MCF 10A (cell line): Measurements from ENCODE around the gene ZBTB45. TPM values are rescaled to one million over a fixed set of nuclear protein-coding genes. Genes with fewer than 3 reads are reported as not detected.
A peak's percentile ranks its signal among the peaks of the same experiment; 100 is the strongest.

Source experiments
- BruUV-seq: library from RNA; stranded (reverse); fragments of 400-500 nt; replicated peaks from 2 replicates; lab custom pipeline; 2021; lab: Mats Ljungman, UMichigan
- CTCF ChIA-PET: fragments of 300-600 bp; sonication (Branson Sonifier 250); formaldehyde crosslinking; extraction: SDS; loops from one replicate; lab custom pipeline; 2021; ENCODE audit warnings: antibody characterized with exemption, inconsistent platforms; lab: Yijun Ruan, JAX
- POLR2A ChIA-PET: fragments of 300-600, 350-650 bp; sonication (Branson Sonifier 250); formaldehyde crosslinking; extraction: SDS; loops from one replicate; lab custom pipeline; 2020; ENCODE audit warnings: antibody characterized with exemption, inconsistent platforms; lab: Yijun Ruan, JAX
- DNase-seq: peaks from one replicate; pipeline ENCODE4 v3.0.0-alpha.2; 2018; ENCODE audit not compliant: unreplicated experiment
- H3K27ac Mint-ChIP-seq: one replicate; pipeline ENCODE4 v1.8.0; 2022; ENCODE audit warnings: mild to moderate bottlenecking, low read depth, mixed read lengths; ENCODE audit not compliant: unreplicated experiment
- H3K27me3 Mint-ChIP-seq: one replicate; pipeline ENCODE4 v1.8.0; 2022; ENCODE audit warnings: mixed read lengths; ENCODE audit not compliant: insufficient read depth, unreplicated experiment
- H3K36me3 Mint-ChIP-seq: one replicate; pipeline ENCODE4 v1.8.0; 2022; ENCODE audit warnings: mild to moderate bottlenecking, moderate library complexity, mixed read lengths; ENCODE audit not compliant: insufficient read depth, unreplicated experiment
- H3K4me1 Mint-ChIP-seq: one replicate; pipeline ENCODE4 v1.8.0; 2022; ENCODE audit warnings: mixed read lengths; ENCODE audit not compliant: insufficient read depth, unreplicated experiment
- H3K4me3 Mint-ChIP-seq: one replicate; pipeline ENCODE4 v1.8.0; 2022; ENCODE audit warnings: mild to moderate bottlenecking, moderate library complexity, mixed read lengths; ENCODE audit not compliant: unreplicated experiment
- H3K9me3 Mint-ChIP-seq: one replicate; pipeline ENCODE4 v1.8.0; 2022; ENCODE audit warnings: mixed read lengths; ENCODE audit not compliant: unreplicated experiment
- CTCF ChIP-seq: fragments of 200-600 bp; IDR thresholded peaks from one replicate; pipeline ENCODE4 v1.8.0; 2022; ENCODE audit warnings: antibody characterized with exemption, mild to moderate bottlenecking; ENCODE audit not compliant: unreplicated experiment
- intact Hi-C: fragments of 100-400 bp; cut with micrococcal nuclease; formaldehyde crosslinking; loops from 2 replicates; pipeline ENCODE4 v1.14.1; 2022
- total RNA-seq: library from RNA; stranded (reverse); gene quantifications from 2 replicates; pipeline ENCODE4 v1.2.3, GENCODE V29; 2022

Gene ZBTB45
- total RNA-seq, 1 experiment from 2014 or later: 12.8 TPM

- peak overlapping the region; percentile 46 for H3K27ac Mint-ChIP-seq
- no peaks in the 10 kb centered on the region for H3K27me3 Mint-ChIP-seq
- peaks cover 97% of the 10 kb centered on the region for H3K36me3 Mint-ChIP-seq
- intact Hi-C loops: no loop called here
- DNase-seq: no peak
- no peak for TF ChIP-seq CTCF
- POLR2A ChIA-PET: interaction anchor here (1.1 to 5.4 kb wide), 2 partner anchors 31 kb away, joined by 3 to 166 read pairs; partner anchors contain the start of gene ZBTB45
- BruUV-seq: no TSS peak
- no peaks in the 10 kb centered on the region for H3K9me3 Mint-ChIP-seq
- no peak overlapping the region for H3K4me3 Mint-ChIP-seq
- peaks cover 41% of the 10 kb centered on the region for H3K4me1 Mint-ChIP-seq
- CTCF ChIA-PET: interaction anchor here (0.6 to 2.1 kb wide), 4 partner anchors 30 to 37 kb away, joined by 3 to 12 read pairs (median 6); partner anchors contain the start of gene ZBTB45
Observed at GRCh38 chr19:58550362-58551122, 30.9 kb upstream of the ZBTB45 start.

- Mint-ChIP-seq H3K27ac (no peak overlapping the region), H3K4me3 (no peak overlapping the region), H3K4me1 (peaks cover 41% of the 10 kb centered on the region), H3K9me3 (no peaks in the 10 kb centered on the region), H3K27me3 (no peaks in the 10 kb centered on the region), H3K36me3 (peaks cover 91% of the 10 kb centered on the region)
- ChIA-PET POLR2A (interaction anchor here (0.7 to 1.1 kb wide), 2 partner anchors 8 to 30 kb away, joined by 3 read pairs; partner anchors contain the start of gene ZBTB45), CTCF (interaction anchor here (0.6 to 2.1 kb wide), 2 partner anchors 30 to 36 kb away, joined by 3 to 12 read pairs; partner anchors contain the start of gene ZBTB45)
- BruUV-seq: no TSS peak
- no peak for DNase-seq
- intact Hi-C loops: no loop called here
- no peak for TF ChIP-seq CTCF
Observed at GRCh38 chr19:58549664-58550361, 30.2 kb upstream of the ZBTB45 start.

- no peak for DNase-seq
- Mint-ChIP-seq H3K4me1 (peaks cover 35% of the 10 kb centered on the region), H3K27ac (no peak overlapping the region), H3K36me3 (peaks cover 90% of the 10 kb centered on the region), H3K4me3 (no peak overlapping the region), H3K27me3 (no peaks in the 10 kb centered on the region), H3K9me3 (no peaks in the 10 kb centered on the region)
- no peak for TF ChIP-seq CTCF
- BruUV-seq: no TSS peak
- ChIA-PET CTCF (interaction anchor here (2.1 kb wide), 1 partner anchor 29 kb away, joined by 12 read pairs; the partner anchor contains the start of gene ZBTB45), POLR2A (interaction anchor here (0.7 to 1.1 kb wide), 2 partner anchors 9 to 29 kb away, joined by 3 read pairs; partner anchors contain the start of gene ZBTB45)
- intact Hi-C loops: no loop called here
Observed at GRCh38 chr19:58548859-58549663, 29.5 kb upstream of the ZBTB45 start.
